Measurements from ENCODE around the gene SYT7.

DNA sequence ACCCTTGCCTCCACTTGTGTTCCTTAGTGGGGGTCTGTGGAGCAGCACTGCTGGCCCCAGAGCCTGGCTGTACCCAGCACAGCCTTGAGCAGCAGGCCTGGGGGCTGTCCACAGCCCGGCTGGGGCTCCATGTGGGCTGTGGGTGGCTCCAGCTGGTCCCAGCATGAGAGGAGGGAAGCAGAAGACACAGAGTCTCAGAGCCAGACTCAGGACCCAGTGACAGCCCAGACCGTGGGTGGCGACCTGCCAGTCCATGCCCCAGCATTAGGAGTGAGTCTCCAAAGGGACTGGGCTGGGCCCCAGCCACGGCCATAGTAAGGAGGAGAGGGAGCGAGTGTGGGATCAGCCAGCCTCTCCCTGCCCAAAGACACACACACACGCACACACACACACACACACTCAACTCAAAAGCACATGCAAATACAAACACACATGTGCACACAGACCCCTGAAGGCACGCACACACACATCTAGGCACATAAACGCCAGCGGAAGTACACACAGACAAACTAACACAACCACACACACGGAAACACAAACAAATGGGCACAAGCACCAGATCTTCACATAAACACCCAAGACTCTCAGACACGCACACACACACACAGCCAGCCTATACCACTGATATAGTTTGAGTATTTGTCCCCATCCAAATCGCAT lies 89.0 kb downstream of the SYT7 start:
- TF ChIP-seq ZNF274 (IDR thresholded peaks at IDR 0.05; ENCODE audit: low read depth, low read length): no peak
- TF ChIP-seq YY1 (IDR thresholded peaks at IDR 0.05; ENCODE audit: insufficient read depth, insufficient read length): no peak
